Neural progenitor cell (in vitro differentiated cells): ENCODE data around the gene SDK1. TPM values are rescaled to one million over a fixed set of nuclear protein-coding genes. Genes with fewer than 3 reads are reported as not detected.

Source experiments
- DNase-seq: peaks from one replicate; pipeline ENCODE4 v3.0.0-alpha.2; 2016; ENCODE audit warnings: low spot score
- H2AFZ ChIP-seq: fragments of 200-600 bp; sonication (generic); replicated peaks from 2 replicates; pipeline ENCODE4 v1.6.1; 2016; ENCODE audit warnings: antibody characterized with exemption
- H3F3A ChIP-seq: fragments of 200-600 bp; sonication (generic); 2 replicates; pipeline ENCODE4 v1.6.1; 2016; ENCODE audit warnings: antibody characterized with exemption, low read depth
- H3K27ac ChIP-seq: fragments of 200-600 bp; sonication (generic); 2 replicates; pipeline ENCODE4 v1.5.1; 2016; ENCODE audit warnings: mild to moderate bottlenecking
- H3K27me3 ChIP-seq: fragments of 200-600 bp; sonication (generic); 2 replicates; pipeline ENCODE4 v1.6.1; 2016; ENCODE audit warnings: mild to moderate bottlenecking, moderate library complexity
- H3K36me3 ChIP-seq: fragments of 200-600 bp; sonication (generic); 2 replicates; pipeline ENCODE4 v1.5.1; 2016
- H3K4me1 ChIP-seq: fragments of 200-600 bp; sonication (generic); 2 replicates; pipeline ENCODE4 v1.6.1; 2016; ENCODE audit warnings: mixed run types
- H3K4me2 ChIP-seq: fragments of 200-600 bp; sonication (generic); 2 replicates; pipeline ENCODE4 v1.6.1; 2016
- H3K4me3 ChIP-seq: fragments of 200-600 bp; sonication (generic); 2 replicates; pipeline ENCODE4 v1.5.1; 2016
- H3K79me2 ChIP-seq: fragments of 200-600 bp; sonication (generic); 2 replicates; pipeline ENCODE4 v1.6.1; 2016; ENCODE audit warnings: low read depth
- H3K9ac ChIP-seq: fragments of 200-600 bp; sonication (generic); 2 replicates; pipeline ENCODE4 v1.6.1; 2016
- H3K9me3 ChIP-seq: fragments of 200-600 bp; sonication (generic); 2 replicates; pipeline ENCODE4 v1.5.1; 2016; ENCODE audit warnings: low read depth
- H4K20me1 ChIP-seq: fragments of 200-600 bp; sonication (generic); 2 replicates; pipeline ENCODE4 v1.6.1; 2016; ENCODE audit warnings: low read depth
- H3K27ac Mint-ChIP-seq: 3 replicates; pipeline ENCODE4 v1.8.0; 2021; ENCODE audit warnings: mixed read lengths
- H3K27me3 Mint-ChIP-seq: 2 replicates; pipeline ENCODE4 v1.8.0; 2022; ENCODE audit warnings: low read depth, mild to moderate bottlenecking, inconsistent platforms, moderate library complexity, mixed read lengths; ENCODE audit not compliant: insufficient read depth
- H3K36me3 Mint-ChIP-seq: 3 replicates; pipeline ENCODE4 v1.8.0; 2021; ENCODE audit warnings: mixed read lengths
- H3K4me1 Mint-ChIP-seq: 3 replicates; pipeline ENCODE4 v1.8.0; 2021; ENCODE audit warnings: mixed read lengths
- H3K4me3 Mint-ChIP-seq: 3 replicates; pipeline ENCODE4 v1.8.0; 2021; ENCODE audit warnings: mild to moderate bottlenecking, moderate library complexity, mixed read lengths
- H3K9me3 Mint-ChIP-seq: 3 replicates; pipeline ENCODE4 v1.8.0; 2020; ENCODE audit warnings: mixed read lengths
- CTCF ChIP-seq: fragments of 200-600 bp; sonication (generic); IDR thresholded peaks from 2 replicates; pipeline ENCODE4 v1.5.1; 2017; ENCODE audit warnings: antibody characterized with exemption, mild to moderate bottlenecking
- EZH2 ChIP-seq: fragments of 200-600 bp; sonication (generic); IDR thresholded peaks from 2 replicates; pipeline ENCODE4 v1.6.1; 2017; ENCODE audit warnings: antibody characterized with exemption, mild to moderate bottlenecking, moderate library complexity
- EZH2phosphoT487 ChIP-seq: fragments of 200-600 bp; sonication (generic); IDR thresholded peaks from 2 replicates; pipeline ENCODE4 v1.6.1; 2017; ENCODE audit warnings: antibody characterized with exemption
- total RNA-seq: library from RNA; depleted of rRNA; stranded (reverse); fragments of >200 nt; gene quantifications from 2 replicates; pipeline ENCODE4 v1.2.3, GENCODE V29; 2015; ENCODE audit warnings: low replicate concordance

Gene SDK1
- total RNA-seq, 1 donor from 2014 or later = 4.9 TPM

GRCh38 chr7:3893151-3893788 lies 592.2 kb downstream of the SDK1 start:
- Mint-ChIP-seq H3K4me3 (no peak overlapping the region), H3K27ac (no peak overlapping the region), H3K9me3 (peaks cover 2% of the 10 kb centered on the region), H3K27me3 (peaks cover 2% of the 10 kb centered on the region), H3K4me1 (peaks cover 16% of the 10 kb centered on the region), H3K36me3 (peaks cover 5% of the 10 kb centered on the region)
- H3K4me1 ChIP-seq = peaks cover 6% of the 10 kb centered on the region
- no peaks in the 10 kb centered on the region for H3K36me3 ChIP-seq
- TF ChIP-seq EZH2phosphoT487 (no peak), EZH2 (no peak), CTCF (no peak)
- H3K4me2 ChIP-seq = no peak overlapping the region
- no peak overlapping the region for H3K4me3 ChIP-seq
- H3K9me3 ChIP-seq = no peaks in the 10 kb centered on the region
- H3K9ac ChIP-seq = no peak overlapping the region
- H2AFZ ChIP-seq = no peak overlapping the region
- H3F3A ChIP-seq = no peaks in the 10 kb centered on the region
- H4K20me1 ChIP-seq = no peaks in the 10 kb centered on the region
- no peaks in the 10 kb centered on the region for H3K79me2 ChIP-seq
- no peak for DNase-seq
- H3K27me3 ChIP-seq = no peaks in the 10 kb centered on the region
- H3K27ac ChIP-seq = no peak overlapping the region

- no peak overlapping the region for H3K9ac ChIP-seq
- peaks cover 2% of the 10 kb centered on the region for H3K27me3 Mint-ChIP-seq
- no peak overlapping the region for H3K4me3 Mint-ChIP-seq
- peaks cover 2% of the 10 kb centered on the region for H3K9me3 Mint-ChIP-seq
- H3K27me3 ChIP-seq = no peaks in the 10 kb centered on the region
- peaks cover 6% of the 10 kb centered on the region for H3K4me1 ChIP-seq
- peaks cover 16% of the 10 kb centered on the region for H3K4me1 Mint-ChIP-seq
- no peaks in the 10 kb centered on the region for H3K36me3 ChIP-seq
- no peaks in the 10 kb centered on the region for H3K79me2 ChIP-seq
- H2AFZ ChIP-seq = no peak overlapping the region
- H3K9me3 ChIP-seq = no peaks in the 10 kb centered on the region
- H3F3A ChIP-seq = no peaks in the 10 kb centered on the region
- no peak overlapping the region for H3K27ac Mint-ChIP-seq
- no peaks in the 10 kb centered on the region for H4K20me1 ChIP-seq
- no peak overlapping the region for H3K4me3 ChIP-seq
- no peak overlapping the region for H3K27ac ChIP-seq
- DNase-seq = no peak
- H3K4me2 ChIP-seq = no peak overlapping the region
- peaks cover 5% of the 10 kb centered on the region for H3K36me3 Mint-ChIP-seq
- no peak for TF ChIP-seq CTCF
These were observed 592.7 kb downstream of the SDK1 start for GRCh38 chr7:3893789-3894153.

- Mint-ChIP-seq H3K4me3 (no peak overlapping the region), H3K4me1 (peaks cover 21% of the 10 kb centered on the region), H3K9me3 (peaks cover 2% of the 10 kb centered on the region), H3K36me3 (peaks cover 5% of the 10 kb centered on the region), H3K27me3 (peaks cover 2% of the 10 kb centered on the region), H3K27ac (no peak overlapping the region)
- Histone ChIP-seq H3K27ac (no peak overlapping the region), H3K27me3 (no peaks in the 10 kb centered on the region), H3K9me3 (no peaks in the 10 kb centered on the region), H4K20me1 (no peaks in the 10 kb centered on the region), H3K9ac (no peak overlapping the region), H3K36me3 (no peaks in the 10 kb centered on the region), H3K4me3 (no peak overlapping the region), H2AFZ (no peak overlapping the region), H3F3A (no peaks in the 10 kb centered on the region), H3K4me1 (peaks cover 6% of the 10 kb centered on the region), H3K4me2 (no peak overlapping the region), H3K79me2 (no peaks in the 10 kb centered on the region)
- TF ChIP-seq EZH2 = no peak
- TF ChIP-seq CTCF = no peak
- no peak for TF ChIP-seq EZH2phosphoT487
- no peak for DNase-seq
These were observed 594.5 kb downstream of the SDK1 start for GRCh38 chr7:3895341-3896116.
